Activated CD4-positive, CD25-positive, alpha-beta regulatory T cell treated with anti-CD3 and anti-CD28 coated beads, Interleukin-2, amount 50 U/mL, for 72 hours (primary cell): ENCODE results near the gene POLR1G.

Source experiments
- DNase-seq: peaks from one replicate; pipeline ENCODE4 v3.0.0; 2021

Gene POLR1G, protein sequence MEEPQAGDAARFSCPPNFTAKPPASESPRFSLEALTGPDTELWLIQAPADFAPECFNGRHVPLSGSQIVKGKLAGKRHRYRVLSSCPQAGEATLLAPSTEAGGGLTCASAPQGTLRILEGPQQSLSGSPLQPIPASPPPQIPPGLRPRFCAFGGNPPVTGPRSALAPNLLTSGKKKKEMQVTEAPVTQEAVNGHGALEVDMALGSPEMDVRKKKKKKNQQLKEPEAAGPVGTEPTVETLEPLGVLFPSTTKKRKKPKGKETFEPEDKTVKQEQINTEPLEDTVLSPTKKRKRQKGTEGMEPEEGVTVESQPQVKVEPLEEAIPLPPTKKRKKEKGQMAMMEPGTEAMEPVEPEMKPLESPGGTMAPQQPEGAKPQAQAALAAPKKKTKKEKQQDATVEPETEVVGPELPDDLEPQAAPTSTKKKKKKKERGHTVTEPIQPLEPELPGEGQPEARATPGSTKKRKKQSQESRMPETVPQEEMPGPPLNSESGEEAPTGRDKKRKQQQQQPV

GRCh38 chr19:45406226-45407090, at the start of gene POLR1G:
TSS of gene POLR1G (plus strand) at chr19:45406644. CDS start at chr19:45406697, 53 bp downstream.
- DNase-seq, result peak; percentile 80

GRCh38 chr19:45356760-45357444, 49.5 kb upstream of the POLR1G start:
- DNase-seq, result no peak

DNA sequence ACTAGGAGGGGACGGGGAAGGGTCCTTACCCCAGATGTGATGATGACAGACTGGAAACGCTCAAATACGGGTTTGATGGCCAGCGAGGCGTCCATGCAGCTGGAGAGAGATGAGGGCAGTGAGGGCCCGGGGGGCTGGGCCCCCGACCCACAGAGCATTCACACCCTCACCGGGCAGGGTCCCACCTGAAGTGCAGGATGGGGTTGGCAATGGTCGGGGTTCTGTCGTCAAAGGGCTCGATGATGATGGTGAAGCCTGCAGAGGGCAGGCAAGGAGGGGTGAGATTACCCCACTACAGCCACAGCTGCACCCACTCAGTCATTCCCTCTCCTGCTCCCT, 49.0 kb upstream of the POLR1G start:
- DNase-seq, result no peak

DNA sequence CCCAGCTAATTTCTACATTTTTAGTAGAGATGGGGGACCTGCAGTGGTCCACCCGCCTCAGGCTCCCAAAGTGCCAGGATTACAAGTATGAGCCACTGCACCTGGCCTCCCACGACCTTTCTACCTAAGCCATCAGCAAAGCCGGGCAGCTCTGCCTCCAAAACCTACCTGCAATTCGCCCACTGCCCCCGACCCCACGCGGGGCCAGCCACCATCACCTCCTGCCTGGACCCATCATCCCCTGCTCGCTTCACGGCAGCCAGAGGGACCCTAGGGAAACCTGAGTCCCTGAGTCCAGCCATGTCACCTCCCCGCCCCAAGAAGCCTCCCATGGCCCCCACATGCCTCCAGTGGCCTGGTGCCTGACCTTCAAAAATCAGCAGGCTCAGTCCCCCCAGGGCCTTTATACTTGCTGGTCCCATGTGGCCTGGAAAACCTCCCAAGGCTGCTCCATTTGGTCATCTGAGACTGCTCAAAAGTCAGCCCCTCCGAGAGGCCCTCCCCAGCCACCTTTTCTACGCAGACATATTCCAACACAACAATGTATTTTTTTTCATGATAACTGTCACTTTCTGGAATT, 48.1 kb upstream of the POLR1G start:
- DNase-seq, result no peak

GRCh38 chr19:45361608-45362007, 44.8 kb upstream of the POLR1G start:
- no peak for DNase-seq

DNA sequence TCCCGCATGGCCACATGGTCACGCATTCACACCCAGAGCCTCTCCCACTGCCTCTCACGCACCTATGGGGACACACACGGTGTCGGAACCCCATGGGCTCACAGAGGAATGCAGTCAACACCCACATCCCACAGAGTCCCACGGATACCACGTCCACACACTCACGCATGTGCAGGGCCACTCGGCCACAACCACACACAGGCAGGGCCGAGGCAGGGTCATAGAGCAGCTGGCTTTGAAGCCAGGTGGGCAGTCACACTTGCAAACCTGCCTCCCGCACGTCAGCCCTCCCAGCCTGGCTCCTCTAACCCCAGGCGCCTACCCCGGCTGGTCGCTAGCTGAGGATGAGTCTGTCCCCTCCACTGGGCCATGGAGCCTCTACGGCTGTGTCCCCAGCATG, 44.2 kb upstream of the POLR1G start:
- DNase-seq, result no peak

GRCh38 chr19:45363861-45364459, 42.5 kb upstream of the POLR1G start:
- no peak for DNase-seq

DNA sequence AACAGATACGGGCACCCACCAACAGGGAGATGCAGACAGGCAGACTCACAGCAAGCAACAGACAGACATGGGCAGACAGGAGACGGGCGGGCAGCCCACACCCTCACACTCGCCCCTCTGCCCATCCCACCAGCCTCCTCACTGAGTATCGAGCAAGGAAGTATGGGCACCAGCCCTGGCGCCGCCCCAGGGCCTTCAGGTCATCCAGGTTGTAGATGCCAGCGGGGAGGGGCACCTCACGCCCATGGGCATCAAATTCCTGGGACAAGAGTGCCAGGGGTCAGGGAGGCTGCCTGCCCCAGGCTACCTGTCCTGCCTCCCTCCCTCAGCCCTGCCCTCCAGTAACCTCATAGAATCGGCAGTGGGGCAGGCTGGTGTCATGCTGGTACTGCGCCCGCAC, 41.7 kb upstream of the POLR1G start:
- DNase-seq, result no peak

DNA sequence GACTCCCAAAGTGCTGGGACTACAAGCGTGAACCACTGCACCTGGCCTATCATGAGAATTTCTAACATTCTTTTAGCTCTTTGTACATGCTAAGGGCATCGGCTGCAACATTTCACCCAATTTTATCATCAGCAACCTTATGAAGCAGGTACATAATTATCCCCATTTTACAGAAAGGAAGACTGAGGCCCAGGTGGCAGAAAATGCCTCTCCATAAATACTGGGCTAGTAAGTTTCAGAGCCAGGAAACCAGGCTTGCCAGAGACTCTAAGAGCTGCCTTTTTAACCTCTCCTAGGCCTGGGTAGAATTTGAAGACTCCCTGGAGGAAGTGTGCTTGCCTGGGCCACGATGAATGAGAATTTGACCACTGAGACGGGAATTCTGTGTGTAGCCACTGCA, 38.3 kb upstream of the POLR1G start:
- no peak for DNase-seq

- no peak for DNase-seq
Observed at GRCh38 chr19:45368737-45369340, 37.6 kb upstream of the POLR1G start.

DNA sequence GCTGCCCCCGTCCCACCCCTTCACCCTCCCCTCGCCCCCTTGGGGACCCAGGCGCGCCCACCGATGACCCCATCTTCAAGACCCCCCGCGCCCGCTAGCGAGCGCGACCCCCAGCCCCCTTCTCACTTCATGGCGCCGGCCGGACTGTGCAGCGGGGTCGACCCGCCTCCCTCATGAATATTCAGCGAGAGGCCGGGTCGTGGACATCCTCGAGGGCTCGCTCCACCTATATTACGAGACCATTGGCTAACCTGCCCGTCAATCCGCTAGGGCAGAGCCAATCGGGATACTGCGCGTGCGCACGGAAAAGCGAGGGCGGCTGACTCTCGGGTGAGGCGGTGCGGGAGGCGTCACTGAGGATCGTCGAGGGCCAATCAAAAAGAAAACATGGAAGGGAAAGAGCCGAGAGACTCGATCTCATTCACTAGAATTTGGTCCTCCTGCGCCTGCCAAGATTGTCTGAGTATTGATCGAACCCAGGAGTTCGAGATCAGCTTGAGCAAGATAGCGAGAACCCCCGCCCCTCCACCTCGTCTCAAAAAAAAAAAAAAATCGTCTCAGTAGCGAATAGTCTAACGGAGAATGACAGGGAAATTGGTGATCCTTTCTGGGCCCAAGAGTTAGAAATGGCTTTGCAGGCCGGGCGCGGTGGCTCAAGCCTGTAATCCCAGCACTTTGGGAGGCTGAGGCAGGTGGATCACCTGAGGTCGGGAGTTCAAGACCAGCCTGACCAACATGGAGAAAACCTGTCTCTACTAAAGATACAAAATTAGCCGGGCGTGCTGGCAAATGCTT, 35.8 kb upstream of the POLR1G start, which contains the start of gene ERCC2:
Gene ERCC2, minus strand, starts transcription at position 164 of the 795 bp plus-strand sequence. Its CDS starts 33 bp downstream, at position 131.
- DNase-seq, result peak; percentile 99

DNA sequence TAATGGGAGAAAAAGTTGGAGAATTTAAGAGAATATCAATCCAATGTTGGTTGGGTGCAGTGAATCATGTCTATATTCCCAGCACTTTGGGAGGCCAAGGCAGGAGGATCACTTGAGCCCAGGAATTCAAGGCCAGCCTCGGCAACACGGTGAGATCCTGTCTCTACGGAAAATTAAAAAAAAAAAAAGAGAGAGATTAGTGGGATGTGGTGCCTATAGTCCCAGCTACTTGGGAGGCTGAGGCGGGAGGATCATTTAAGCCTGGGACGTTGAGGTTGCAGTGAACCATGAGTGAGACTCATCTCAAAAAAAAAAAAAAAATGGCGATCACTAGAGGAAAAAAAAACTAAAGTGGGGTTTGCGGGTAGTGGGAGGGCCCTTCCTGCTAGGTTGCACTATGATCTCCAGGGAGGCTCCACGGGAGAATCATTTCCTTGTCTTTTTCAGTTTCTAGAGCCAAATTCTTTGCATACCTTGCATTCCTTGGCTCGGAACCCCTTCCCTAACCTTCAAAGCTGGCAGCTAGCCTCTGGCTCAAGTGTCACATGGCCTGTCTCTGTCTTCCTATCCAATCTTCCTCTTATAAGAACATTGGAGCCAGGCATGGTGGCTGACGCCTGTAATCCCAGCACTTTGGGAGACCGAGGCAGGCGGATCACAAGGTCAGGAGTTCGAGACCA, 30.3 kb upstream of the POLR1G start:
- no peak for DNase-seq

DNA sequence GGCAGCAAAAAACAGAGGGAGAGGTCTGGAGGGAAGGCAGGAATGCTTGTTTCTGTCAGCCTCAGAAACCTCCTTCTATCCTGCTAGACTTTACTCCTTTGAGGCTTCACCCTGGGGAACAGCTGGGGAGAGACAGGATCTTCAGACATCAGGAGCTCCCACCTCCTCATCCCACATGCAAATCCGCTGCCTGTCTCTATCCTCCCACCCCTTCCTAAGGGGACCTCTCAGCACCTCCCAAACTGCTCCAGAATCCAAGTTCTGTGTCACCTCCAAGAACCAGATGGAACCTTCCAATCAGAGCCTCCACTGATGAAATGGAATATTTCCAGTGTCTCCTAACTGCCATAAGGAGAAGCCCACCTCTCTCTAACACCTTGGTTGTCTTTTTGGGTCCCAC, 26.3 kb upstream of the POLR1G start:
- DNase-seq, result no peak

GRCh38 chr19:45382426-45382825, 24.0 kb upstream of the POLR1G start:
- DNase-seq, result no peak

GRCh38 chr19:45385392-45386221, 20.8 kb upstream of the POLR1G start:
- DNase-seq, result no peak

DNA sequence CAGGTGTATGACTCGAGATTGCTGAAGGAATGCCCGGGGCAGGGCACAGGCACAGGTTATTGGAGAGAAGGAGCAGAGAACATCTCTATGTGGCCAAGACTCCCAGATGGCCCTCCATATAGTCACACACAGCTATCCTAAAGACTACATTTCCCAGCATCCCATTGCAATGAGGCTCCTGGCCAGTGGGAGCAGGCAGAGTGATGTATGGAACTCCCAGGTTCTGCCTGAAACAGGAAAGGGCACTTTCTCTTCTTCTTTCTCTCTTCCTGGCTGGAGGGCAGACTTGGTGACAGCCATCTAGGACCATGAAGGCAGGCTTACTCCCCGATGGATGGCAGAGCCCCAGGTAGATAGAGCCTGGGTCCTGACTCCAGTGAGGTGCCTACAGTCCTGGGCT, 15.1 kb upstream of the POLR1G start:
- no peak for DNase-seq

DNA sequence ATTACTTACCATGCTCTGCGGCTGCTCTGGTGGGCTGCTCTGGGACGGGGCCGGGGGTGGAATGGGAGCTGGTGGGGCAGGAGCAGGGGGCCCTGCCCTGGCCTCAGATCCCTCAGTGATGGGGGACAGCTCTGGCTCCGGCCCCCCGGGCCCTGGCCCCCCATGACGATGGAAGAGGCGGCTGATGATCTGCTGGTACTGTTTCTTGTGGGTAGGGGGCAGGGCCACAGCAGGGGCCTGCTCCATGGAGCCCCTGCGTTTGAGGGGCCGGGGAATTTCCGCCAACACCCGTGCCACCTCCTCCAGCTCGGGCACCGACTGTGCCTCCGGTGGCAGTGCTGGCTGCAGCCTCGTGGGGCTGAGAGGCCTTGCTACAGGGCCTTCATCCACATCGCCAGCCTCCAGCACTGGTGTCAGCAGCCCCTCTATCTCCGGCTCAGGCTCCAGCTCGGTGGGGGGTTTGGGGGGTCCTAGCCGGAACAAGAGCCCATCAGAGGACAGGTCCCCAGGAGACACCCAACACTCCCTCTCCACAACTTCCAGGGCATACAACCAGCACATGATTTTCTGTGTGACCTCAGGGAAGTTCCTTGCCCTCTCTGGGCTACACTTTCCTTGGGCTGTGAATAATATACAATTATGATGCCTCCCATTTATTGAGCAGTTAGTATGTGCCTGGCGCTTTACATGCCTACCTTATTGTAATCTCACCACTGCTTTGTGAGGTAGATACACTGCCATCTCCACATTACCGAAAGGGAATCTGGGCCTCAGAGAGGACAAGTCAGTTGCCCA, 14.4 kb upstream of the POLR1G start:
- DNase-seq, result no peak

DNA sequence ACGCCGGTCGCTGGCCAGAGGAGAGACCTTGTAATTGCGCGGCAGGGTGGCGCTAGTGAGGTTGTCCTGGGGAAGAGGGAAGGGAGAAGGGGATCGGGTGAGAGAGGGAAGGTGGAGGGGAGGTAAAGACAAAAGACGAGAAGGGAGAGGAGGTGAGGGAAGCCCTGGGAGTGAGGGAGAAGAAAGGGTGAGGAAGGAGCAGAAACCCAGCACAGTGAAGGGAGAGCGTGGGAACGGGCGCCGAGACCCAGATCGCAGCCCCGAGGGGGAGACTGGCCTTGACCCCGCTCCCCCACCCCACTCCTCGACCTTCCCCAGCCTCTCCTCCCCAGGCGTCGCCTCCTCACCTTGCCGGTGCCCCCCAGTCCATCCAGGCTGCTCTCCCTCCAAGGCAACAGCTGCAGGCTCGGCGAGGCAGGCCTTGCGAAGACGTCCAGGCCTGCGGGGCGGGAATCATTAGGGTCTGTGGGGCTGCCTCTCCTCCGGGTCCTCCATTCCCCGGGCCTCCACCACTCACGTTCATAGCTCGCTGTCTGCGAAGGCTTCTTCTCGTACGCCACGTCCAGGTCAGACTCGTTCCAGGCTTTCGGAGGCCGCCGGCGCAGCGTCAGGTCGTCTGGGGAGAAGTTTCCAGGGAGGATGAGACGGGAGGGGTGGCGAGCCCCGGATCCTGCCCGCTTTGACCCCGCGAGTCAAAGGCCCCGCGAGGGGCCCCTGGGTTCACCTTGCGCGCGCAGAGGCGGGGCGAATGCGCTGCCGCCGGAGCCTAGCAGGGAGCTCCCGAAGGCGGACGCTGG, 10.4 kb upstream of the POLR1G start:
- no peak for DNase-seq
